OCI-LY3 (cell line): Measurements from ENCODE around the gene SLC13A1.

ENCODE experiments used
- H2AFZ ChIP-seq: fragments of 200-600, 300-600 bp; shearing (Covaris generic); 2 replicates; pipeline ENCODE4 v1.6.0; 2014; ENCODE audit warnings: antibody characterized with exemption, low read depth, low read length
- H3K27ac ChIP-seq: fragments of 200-600, 300-600 bp; sonication (generic); 2 replicates; pipeline ENCODE4 v1.5.1; 2014; ENCODE audit warnings: mild to moderate bottlenecking, low read length, moderate library complexity, mixed read lengths
- H3K27me3 ChIP-seq: fragments of 200-600, 300-600 bp; sonication (generic); 2 replicates; pipeline ENCODE4 v1.6.1; 2014; ENCODE audit warnings: low read depth, low read length, mixed read lengths
- H3K36me3 ChIP-seq: fragments of 200-600, 300-600 bp; sonication (generic); replicated peaks from 2 replicates; pipeline ENCODE3; 2014; ENCODE audit warnings: low read depth, low read length, mixed read lengths
- H3K4me1 ChIP-seq: fragments of 300-600, 200-600 bp; sonication (generic); 2 replicates; pipeline ENCODE4 v1.6.1; 2014; ENCODE audit warnings: low read length, mixed read lengths
- H3K4me2 ChIP-seq: fragments of 200-600, 300-600 bp; sonication (generic); 2 replicates; pipeline ENCODE4 v1.6.1; 2014; ENCODE audit warnings: low read length, mixed read lengths
- H3K4me3 ChIP-seq: fragments of 300-600, 200-600 bp; sonication (generic); 2 replicates; pipeline ENCODE4 v1.5.1; 2014; ENCODE audit warnings: antibody characterized with exemption, mild to moderate bottlenecking, low read length, moderate library complexity
- H3K79me2 ChIP-seq: fragments of 300-600, 200-600 bp; shearing (Covaris generic); 2 replicates; pipeline ENCODE4 v1.6.1; 2014; ENCODE audit warnings: mild to moderate bottlenecking, low read length, mixed read lengths
- H3K9ac ChIP-seq: fragments of 300-600, 200-600 bp; shearing (Covaris generic); 2 replicates; pipeline ENCODE4 v1.6.0; 2014; ENCODE audit warnings: mild to moderate bottlenecking, low read length, moderate library complexity
- H3K9me3 ChIP-seq: fragments of 200-600, 300-600 bp; shearing (Covaris generic); 2 replicates; pipeline ENCODE4 v1.6.1; 2014; ENCODE audit warnings: low read length, mixed read lengths; ENCODE audit not compliant: insufficient read depth
- H4K20me1 ChIP-seq: fragments of 200-600, 300-600 bp; sonication (generic); 2 replicates; pipeline ENCODE4 v1.6.1; 2016; ENCODE audit warnings: low read length, mixed read lengths; ENCODE audit not compliant: insufficient read depth
- EZH2phosphoT487 ChIP-seq: fragments of 200-600 bp; shearing (Covaris generic); IDR thresholded peaks from 2 replicates; pipeline ENCODE4 v1.6.1; 2018; ENCODE audit warnings: antibody characterized with exemption, mixed run types, low read depth
- TF ChIP-seq, protein P1 (sequence below): fragments of 200-600, 300-600 bp; sonication (generic); IDR thresholded peaks from 2 replicates; pipeline ENCODE4 v1.5.1; 2014; ENCODE audit warnings: antibody characterized with exemption, low read length, low read depth

The SLC13A1 gene

DNA sequence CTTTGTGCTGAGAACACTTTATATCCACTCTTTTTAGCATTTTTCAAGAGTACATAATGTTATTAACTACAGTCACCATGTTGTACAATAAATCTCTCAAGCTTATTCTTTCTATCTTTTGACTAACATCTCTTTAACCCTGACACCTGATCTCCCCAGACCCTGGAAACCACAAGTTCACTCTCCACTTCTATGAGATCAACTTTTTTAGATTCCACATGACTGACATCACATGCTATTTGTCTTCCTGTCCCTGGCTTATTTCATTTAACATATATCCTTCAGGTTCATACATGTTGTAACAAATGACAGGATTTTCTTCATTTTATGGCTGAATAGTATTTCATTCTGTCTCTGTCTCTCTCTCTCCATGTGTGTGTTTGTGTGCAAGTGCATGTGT lies 15.5 kb downstream of the SLC13A1 start:
- Histone ChIP-seq H3K27ac (no peak overlapping the region), H3K9ac (no peak overlapping the region), H2AFZ (no peak overlapping the region), H4K20me1 (no peaks in the 10 kb centered on the region), H3K4me1 (peaks cover 11% of the 10 kb centered on the region), H3K27me3 (no peaks in the 10 kb centered on the region), H3K9me3 (no peaks in the 10 kb centered on the region), H3K79me2 (no peaks in the 10 kb centered on the region), H3K36me3 (peaks cover 2% of the 10 kb centered on the region), H3K4me3 (no peak overlapping the region), H3K4me2 (no peak overlapping the region)
- TF ChIP-seq, protein P1, sequence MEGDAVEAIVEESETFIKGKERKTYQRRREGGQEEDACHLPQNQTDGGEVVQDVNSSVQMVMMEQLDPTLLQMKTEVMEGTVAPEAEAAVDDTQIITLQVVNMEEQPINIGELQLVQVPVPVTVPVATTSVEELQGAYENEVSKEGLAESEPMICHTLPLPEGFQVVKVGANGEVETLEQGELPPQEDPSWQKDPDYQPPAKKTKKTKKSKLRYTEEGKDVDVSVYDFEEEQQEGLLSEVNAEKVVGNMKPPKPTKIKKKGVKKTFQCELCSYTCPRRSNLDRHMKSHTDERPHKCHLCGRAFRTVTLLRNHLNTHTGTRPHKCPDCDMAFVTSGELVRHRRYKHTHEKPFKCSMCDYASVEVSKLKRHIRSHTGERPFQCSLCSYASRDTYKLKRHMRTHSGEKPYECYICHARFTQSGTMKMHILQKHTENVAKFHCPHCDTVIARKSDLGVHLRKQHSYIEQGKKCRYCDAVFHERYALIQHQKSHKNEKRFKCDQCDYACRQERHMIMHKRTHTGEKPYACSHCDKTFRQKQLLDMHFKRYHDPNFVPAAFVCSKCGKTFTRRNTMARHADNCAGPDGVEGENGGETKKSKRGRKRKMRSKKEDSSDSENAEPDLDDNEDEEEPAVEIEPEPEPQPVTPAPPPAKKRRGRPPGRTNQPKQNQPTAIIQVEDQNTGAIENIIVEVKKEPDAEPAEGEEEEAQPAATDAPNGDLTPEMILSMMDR: no peak
- no peak for TF ChIP-seq EZH2phosphoT487

DNA sequence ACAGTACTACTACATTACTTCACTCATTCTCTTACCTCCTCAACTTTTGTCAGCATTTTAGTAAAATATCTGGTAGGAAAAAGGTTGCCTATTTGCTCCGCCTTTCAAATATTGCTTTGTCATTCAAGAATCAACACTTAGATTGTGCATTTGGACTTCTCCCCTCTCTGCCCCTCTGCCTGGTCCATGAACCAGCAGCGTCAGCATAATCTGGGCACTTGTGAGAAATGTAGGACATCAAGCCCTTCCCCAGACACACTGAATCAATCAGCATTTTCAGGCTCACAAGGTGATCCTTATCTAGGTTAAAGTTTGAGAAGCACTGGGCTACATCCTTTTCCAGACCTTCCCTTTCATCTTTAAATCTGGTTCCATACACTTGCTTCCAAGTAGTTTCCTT lies 16.3 kb downstream of the SLC13A1 start:
- TF ChIP-seq EZH2phosphoT487: no peak
- TF ChIP-seq, protein P1: no peak
- Histone ChIP-seq H3K9ac (no peak overlapping the region), H2AFZ (no peak overlapping the region), H3K9me3 (no peaks in the 10 kb centered on the region), H3K36me3 (peaks cover 2% of the 10 kb centered on the region), H3K4me2 (no peak overlapping the region), H3K4me1 (peaks cover 8% of the 10 kb centered on the region; the same call in 1 of the 2 replicates), H3K4me3 (no peak overlapping the region), H3K27me3 (no peaks in the 10 kb centered on the region), H4K20me1 (no peaks in the 10 kb centered on the region), H3K27ac (no peak overlapping the region), H3K79me2 (no peaks in the 10 kb centered on the region)

DNA sequence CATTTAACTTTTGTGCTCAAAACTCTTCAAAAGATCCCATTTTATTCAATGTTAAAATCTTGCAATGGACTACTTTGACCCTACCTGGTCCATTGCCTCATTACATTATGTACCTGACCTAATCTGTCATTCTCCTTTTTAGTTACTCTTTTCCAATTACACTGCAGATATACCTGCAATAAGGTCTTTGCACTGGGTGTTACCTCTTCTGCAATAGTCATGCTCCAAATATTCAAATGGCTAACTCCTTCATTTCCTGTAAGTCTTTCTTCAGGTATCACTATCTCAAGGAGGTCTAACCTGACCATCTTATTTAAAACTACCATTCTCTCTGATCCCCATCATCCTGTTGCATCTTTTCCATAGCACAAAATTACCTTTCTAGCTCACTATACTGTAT lies 22.3 kb downstream of the SLC13A1 start:
- no peaks in the 10 kb centered on the region for H3K9me3 ChIP-seq
- TF ChIP-seq EZH2phosphoT487: no peak
- TF ChIP-seq, protein P1: no peak
- no peaks in the 10 kb centered on the region for H3K27me3 ChIP-seq
- no peak overlapping the region for H3K4me2 ChIP-seq
- no peaks in the 10 kb centered on the region for H3K36me3 ChIP-seq
- no peak overlapping the region for H3K9ac ChIP-seq
- no peaks in the 10 kb centered on the region for H4K20me1 ChIP-seq
- H3K27ac ChIP-seq: no peak overlapping the region
- H3K4me3 ChIP-seq: no peak overlapping the region
- H3K79me2 ChIP-seq: no peaks in the 10 kb centered on the region
- H3K4me1 ChIP-seq: peaks cover 5% of the 10 kb centered on the region; the same call in 1 of the 2 replicates
- H2AFZ ChIP-seq: no peak overlapping the region

DNA sequence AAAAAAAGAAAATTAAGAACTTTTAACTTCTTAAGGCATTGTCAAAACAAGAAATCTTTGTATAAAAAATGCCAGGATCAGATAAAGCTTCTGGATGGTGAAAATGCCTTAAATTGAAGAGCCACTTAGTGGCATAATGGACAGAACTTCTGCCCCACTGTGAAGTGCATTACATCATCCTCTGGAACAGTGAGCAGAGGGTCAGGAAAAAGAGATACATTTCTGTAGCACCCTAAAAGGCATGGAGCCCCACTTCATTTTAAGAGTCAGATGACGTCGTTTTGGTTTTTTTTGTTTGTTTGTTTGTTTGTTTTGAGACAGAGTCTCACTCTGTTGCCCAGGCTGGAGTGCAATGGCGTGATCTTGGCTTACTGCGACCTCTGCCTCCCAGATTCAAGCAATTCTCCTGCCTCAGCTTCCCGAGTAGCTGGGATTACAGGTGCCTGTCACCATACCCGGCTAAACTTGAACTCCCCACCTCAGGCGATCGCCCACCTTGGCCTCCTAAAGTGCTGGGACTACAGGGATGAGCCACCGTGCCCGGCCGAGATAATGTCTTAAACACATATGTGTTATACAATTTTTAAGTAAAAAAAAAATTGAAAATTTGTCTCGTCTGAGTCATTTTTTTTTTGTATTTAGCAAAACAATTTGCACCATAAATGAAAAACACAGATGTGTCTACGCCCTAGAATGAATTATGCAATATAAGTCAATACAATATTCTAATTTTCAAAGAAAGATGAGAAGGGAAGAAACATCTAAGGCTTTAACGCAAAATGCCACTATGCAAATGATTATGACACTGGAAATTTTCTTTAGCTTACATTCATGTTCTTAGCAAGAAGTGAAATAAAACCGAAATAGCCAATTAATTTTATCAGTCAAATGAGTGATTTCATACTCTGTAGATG lies 29.2 kb downstream of the SLC13A1 start:
- Histone ChIP-seq H3K4me3 (no peak overlapping the region), H3K9ac (no peak overlapping the region), H3K4me2 (peak overlapping the region; percentile 37; the same call in 1 of the 2 replicates), H3K27ac (no peak overlapping the region), H3K79me2 (no peaks in the 10 kb centered on the region), H3K9me3 (no peaks in the 10 kb centered on the region), H4K20me1 (no peaks in the 10 kb centered on the region), H3K4me1 (peaks cover 11% of the 10 kb centered on the region; the same call in 1 of the 2 replicates), H2AFZ (peak overlapping the region; percentile 79; the same call in 1 of the 2 replicates), H3K36me3 (no peaks in the 10 kb centered on the region), H3K27me3 (no peaks in the 10 kb centered on the region)
- TF ChIP-seq EZH2phosphoT487: no peak
- TF ChIP-seq, protein P1: no peak
